HG03280 (cell line): ENCODE data around the gene PIGK.

ENCODE experiments used
- ATAC-seq: cut with Tn5 transposase; IDR thresholded peaks from one replicate; pipeline ENCODE4 v1.9.1; 2021; ENCODE audit warnings: mild to moderate bottlenecking, moderate library complexity; ENCODE audit not compliant: unreplicated experiment

Gene PIGK

GRCh38 chr1:77103486-77103885 lies 115.7 kb downstream of the PIGK start:
- ATAC-seq, result no peak

- ATAC-seq, result no peak
Measured at GRCh38 chr1:77100875-77101274, 118.4 kb downstream of the PIGK start.

- no peak for ATAC-seq
Measured at GRCh38 chr1:77096496-77097255, 122.6 kb downstream of the PIGK start.

GRCh38 chr1:77095236-77095635 lies 124.0 kb downstream of the PIGK start:
- no peak for ATAC-seq

- no peak for ATAC-seq
Measured at GRCh38 chr1:77089756-77090155, 129.5 kb downstream of the PIGK start.

GRCh38 chr1:77085109-77085508 lies 134.1 kb downstream of the PIGK start:
- ATAC-seq, result no peak

- no peak for ATAC-seq
Measured at GRCh38 chr1:77084457-77084856, 134.8 kb downstream of the PIGK start.

GRCh38 chr1:77081834-77082233 lies 137.4 kb downstream of the PIGK start:
- no peak for ATAC-seq

- no peak for ATAC-seq
Measured at GRCh38 chr1:77076759-77077158, 142.5 kb downstream of the PIGK start.

GRCh38 chr1:77068013-77068412 lies 151.2 kb downstream of the PIGK start:
- no peak for ATAC-seq

- ATAC-seq, result no peak
Measured at GRCh38 chr1:77065693-77066342, 153.4 kb downstream of the PIGK start.

GRCh38 chr1:77064246-77064645 lies 155.0 kb downstream of the PIGK start:
- ATAC-seq, result no peak

- no peak for ATAC-seq
Measured at GRCh38 chr1:77063118-77063517, 156.1 kb downstream of the PIGK start.

- ATAC-seq, result no peak
Measured at GRCh38 chr1:77061162-77061561, 158.1 kb downstream of the PIGK start.

- no peak for ATAC-seq
Measured at GRCh38 chr1:77060000-77060399, 159.2 kb downstream of the PIGK start.

GRCh38 chr1:77057994-77058585 lies 161.1 kb downstream of the PIGK start:
- ATAC-seq, result no peak

GRCh38 chr1:77056525-77056924 lies 162.7 kb downstream of the PIGK start:
- no peak for ATAC-seq

- ATAC-seq, result no peak
Measured at GRCh38 chr1:77051425-77051824, 167.8 kb downstream of the PIGK start.

- no peak for ATAC-seq
Measured at GRCh38 chr1:77048615-77049005, 170.6 kb downstream of the PIGK start.

GRCh38 chr1:77047978-77048614 lies 171.1 kb downstream of the PIGK start:
- no peak for ATAC-seq

- ATAC-seq, result no peak
Measured at GRCh38 chr1:77047575-77047974, 171.7 kb downstream of the PIGK start.
